ENCODE measurements around the gene BRD3OS. TPM values are rescaled to one million over a fixed set of nuclear protein-coding genes. Genes with fewer than 3 reads are reported as not detected.

BRD3OS gene
- total RNA-seq, 3 donors from 2014 or later: 11.1 to 14.4 (median 11.4) TPM

GRCh38 chr9:134047868-134048581, 22.7 kb downstream of the BRD3OS start:
- TF ChIP-seq POLR2A (IDR thresholded peaks at IDR 0.05) (no peak), POLR2AphosphoS5 (IDR thresholded peaks at IDR 0.05) (no peak), CTCF (IDR thresholded peaks at IDR 0.05) (no peak)
- peaks cover 0 to 5% of the 10 kb centered on the region in 2 donors for H3K4me1 ChIP-seq

GRCh38 chr9:134048582-134048968, 23.3 kb downstream of the BRD3OS start:
- no peaks in the 10 kb centered on the region for H3K9me3 ChIP-seq
- TF ChIP-seq POLR2A (IDR thresholded peaks at IDR 0.05) (no peak), POLR2AphosphoS5 (IDR thresholded peaks at IDR 0.05) (no peak)
- no peak for DNase-seq (ENCODE audit: low spot score in 2 of 2)
- H3K27ac ChIP-seq: no peak overlapping the region
- H3K27me3 ChIP-seq: no peaks in the 10 kb centered on the region
- H3K4me1 ChIP-seq: peaks cover 0 to 5% of the 10 kb centered on the region in 2 donors
- H3K36me3 ChIP-seq: peaks cover 8% of the 10 kb centered on the region
- no peak overlapping the region for H3K4me3 ChIP-seq
- intact Hi-C loops (cut with DNase I; ENCODE audit: low total_unique reads): no loop called here

More at GRCh38 chr9:134047868-134048581, 22.7 kb downstream of the BRD3OS start:
- Histone ChIP-seq H3K36me3 (peaks cover 6% of the 10 kb centered on the region), H3K27me3 (no peaks in the 10 kb centered on the region), H3K27ac (no peak overlapping the region), H3K4me3 (no peak overlapping the region), H3K9me3 (no peaks in the 10 kb centered on the region)
- DNase-seq (ENCODE audit: low spot score in 2 of 2): no peak
- intact Hi-C loops (cut with DNase I; ENCODE audit: low total_unique reads): no loop called here

- intact Hi-C loops (cut with DNase I; ENCODE audit: low total_unique reads): no loop called here
- H3K36me3 ChIP-seq: peaks cover 8% of the 10 kb centered on the region
- no peak overlapping the region for H3K27ac ChIP-seq
- peaks cover 0 to 5% of the 10 kb centered on the region in 2 donors for H3K4me1 ChIP-seq
- peak in 1 of 2 donors; percentile 49 for DNase-seq (ENCODE audit: low spot score in 2 of 2)
- H3K27me3 ChIP-seq: no peaks in the 10 kb centered on the region
- TF ChIP-seq POLR2AphosphoS5 (IDR thresholded peaks at IDR 0.05) (no peak), CTCF (IDR thresholded peaks at IDR 0.05) (no peak), POLR2A (IDR thresholded peaks at IDR 0.05) (no peak)
- H3K9me3 ChIP-seq: no peaks in the 10 kb centered on the region
- no peak overlapping the region for H3K4me3 ChIP-seq
These were observed 24.0 kb downstream of the BRD3OS start for GRCh38 chr9:134049236-134049635.

- Histone ChIP-seq H3K36me3 (peaks cover 8% of the 10 kb centered on the region), H3K27ac (no peak overlapping the region)
- no peak for DNase-seq (ENCODE audit: low spot score in 2 of 2)
These were observed 24.7 kb downstream of the BRD3OS start for GRCh38 chr9:134049772-134050588.

GRCh38 chr9:134050726-134051125, 25.4 kb downstream of the BRD3OS start:
- Histone ChIP-seq H3K9me3 (no peaks in the 10 kb centered on the region), H3K36me3 (peaks cover 8% of the 10 kb centered on the region), H3K27me3 (no peaks in the 10 kb centered on the region), H3K4me3 (no peak overlapping the region), H3K27ac (no peak overlapping the region), H3K4me1 (peaks cover 5 to 12% of the 10 kb centered on the region in 2 donors)
- TF ChIP-seq POLR2AphosphoS5 (IDR thresholded peaks at IDR 0.05) (no peak), POLR2A (IDR thresholded peaks at IDR 0.05) (no peak), CTCF (IDR thresholded peaks at IDR 0.05) (no peak)
- no peak for DNase-seq (ENCODE audit: low spot score in 2 of 2)
- intact Hi-C loops (cut with DNase I; ENCODE audit: low total_unique reads): no loop called here

More at GRCh38 chr9:134049772-134050588, 24.7 kb downstream of the BRD3OS start:
- Histone ChIP-seq H3K27me3 (no peaks in the 10 kb centered on the region), H3K9me3 (no peaks in the 10 kb centered on the region), H3K4me1 (peaks cover 0 to 5% of the 10 kb centered on the region in 2 donors), H3K4me3 (no peak overlapping the region)
- intact Hi-C loops (cut with DNase I; ENCODE audit: low total_unique reads): no loop called here
- TF ChIP-seq POLR2AphosphoS5 (IDR thresholded peaks at IDR 0.05): no peak
- TF ChIP-seq CTCF (IDR thresholded peaks at IDR 0.05): no peak
- TF ChIP-seq POLR2A (IDR thresholded peaks at IDR 0.05): no peak

All from breast epithelium (tissue), 4 donors.